ENCODE data around the gene BTBD16. TPM values are rescaled to one million over a fixed set of nuclear protein-coding genes. Genes with fewer than 3 reads are reported as not detected.

The BTBD16 gene
- total and polyA plus RNA-seq, 2 of the 4 experiments (the other 2 are of a cell fraction), result not detected

DNA sequence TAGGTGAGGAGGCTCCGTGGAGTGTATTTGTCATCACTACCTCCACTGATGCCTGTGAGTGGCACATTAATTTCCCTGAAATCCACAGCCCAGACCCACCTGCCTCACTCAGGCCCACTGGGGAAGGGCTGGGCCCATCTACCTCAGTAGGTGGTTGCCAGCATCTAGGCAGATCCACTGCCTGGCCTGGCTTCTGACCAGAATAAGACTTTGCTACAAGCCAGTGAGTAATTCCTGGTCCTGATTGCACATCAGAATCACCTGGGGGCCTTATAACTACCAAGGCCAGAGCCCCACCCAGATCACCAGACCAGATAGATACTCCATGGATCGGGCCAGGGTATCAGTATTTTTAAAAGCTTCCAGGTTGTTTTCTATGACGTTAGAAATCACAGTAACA is 65.9 kb downstream of the BTBD16 start:
- no peaks in the 10 kb centered on the region for H3K9me3 ChIP-seq (ENCODE audit: control insufficient read depth, insufficient read depth, low read length)
- intact Hi-C loops (cut with micrococcal nuclease) (no loop called here), dilution Hi-C loops (cut with HindIII; ENCODE audit: low sequenced_read_pairs, unreplicated experiment) (no loop called here), in situ Hi-C loops (cut with MboI; ENCODE audit: low sequenced_read_pairs) (no loop called here)
- H3K4me1 ChIP-seq (ENCODE audit: control insufficient read depth, insufficient read depth, low read length), result no peaks in the 10 kb centered on the region
- H2BK5ac ChIP-seq (ENCODE audit: low read depth, low read length, poor library complexity, severe bottlenecking), result no peak overlapping the region
- no peaks in the 10 kb centered on the region for H4K20me1 ChIP-seq (ENCODE audit: insufficient read depth, low read length)
- no peak overlapping the region for H2AK5ac ChIP-seq (ENCODE audit: low read depth, low read length)
- no peak overlapping the region for H2BK20ac ChIP-seq (ENCODE audit: low read depth, low read length)
- no peaks in the 10 kb centered on the region for H3K36me3 ChIP-seq (ENCODE audit: control insufficient read depth, insufficient read depth, low read length)
- no peak overlapping the region for H2AFZ ChIP-seq (replicated peaks; ENCODE audit: low read length, poor library complexity)
- H3K9me1 ChIP-seq (ENCODE audit: insufficient read depth, low read length), result no peaks in the 10 kb centered on the region
- no peak overlapping the region for H4K5ac ChIP-seq (ENCODE audit: low read depth, low read length)
- H3K79me1 ChIP-seq (ENCODE audit: low read depth in 1 of 2, low read length in 2 of 2), result no peaks in the 10 kb centered on the region
- no peak overlapping the region for H3K9ac ChIP-seq (ENCODE audit: low read depth, low read length)
- ATAC-seq (ENCODE audit: low read depth) (no peak), DNase-seq (no peak)
- H2AK9ac ChIP-seq (replicated peaks; ENCODE audit: low read depth, low read length, poor library complexity), result no peak overlapping the region
- CTCF ChIA-PET, result no interaction called here
- H3K4me2 ChIP-seq (ENCODE audit: low read depth, low read length), result no peak overlapping the region
- no peak overlapping the region for H3K14ac ChIP-seq (replicated peaks; ENCODE audit: low read depth, low read length)
- H2BK120ac ChIP-seq (ENCODE audit: low read depth, low read length), result no peak overlapping the region
- H3K4ac ChIP-seq (ENCODE audit: low read depth, low read length), result no peak overlapping the region
- no peak overlapping the region for H3K56ac ChIP-seq (ENCODE audit: extremely low read depth, insufficient read depth, low read length)
- BruUV-seq (replicated peaks), result no TSS peak
- no peak overlapping the region for H3K18ac ChIP-seq (ENCODE audit: low read depth, low read length)
- peaks cover 15% of the 10 kb centered on the region for H3K27me3 ChIP-seq (ENCODE audit: control insufficient read depth, insufficient read depth, low read length)
- H3K27ac ChIP-seq (ENCODE audit: insufficient read depth, low read length), result no peak overlapping the region
- H2BK15ac ChIP-seq (ENCODE audit: low read depth, low read length), result no peak overlapping the region
- no CpG with 5 or more reads among the region's 3 CpGs for WGBS, 2 experiments (ENCODE audit: extremely low coverage in 2 of 2, insufficient read length in 1 of 2)
- TF ChIP-seq POLR2A (IDR thresholded peaks at IDR 0.05; ENCODE audit: low read depth, low read length), result no peak
- no peak for TF ChIP-seq NFE2L2 (IDR thresholded peaks at IDR 0.05; ENCODE audit: low read depth, low read length)
- TF ChIP-seq, protein P1, sequence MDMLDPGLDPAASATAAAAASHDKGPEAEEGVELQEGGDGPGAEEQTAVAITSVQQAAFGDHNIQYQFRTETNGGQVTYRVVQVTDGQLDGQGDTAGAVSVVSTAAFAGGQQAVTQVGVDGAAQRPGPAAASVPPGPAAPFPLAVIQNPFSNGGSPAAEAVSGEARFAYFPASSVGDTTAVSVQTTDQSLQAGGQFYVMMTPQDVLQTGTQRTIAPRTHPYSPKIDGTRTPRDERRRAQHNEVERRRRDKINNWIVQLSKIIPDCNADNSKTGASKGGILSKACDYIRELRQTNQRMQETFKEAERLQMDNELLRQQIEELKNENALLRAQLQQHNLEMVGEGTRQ (IDR thresholded peaks at IDR 0.05; ENCODE audit: low read depth, low read length), result no peak
- no peak for TF ChIP-seq SMC3 (IDR thresholded peaks at IDR 0.05; ENCODE audit: low read depth, low read length)
- TF ChIP-seq, protein P2, sequence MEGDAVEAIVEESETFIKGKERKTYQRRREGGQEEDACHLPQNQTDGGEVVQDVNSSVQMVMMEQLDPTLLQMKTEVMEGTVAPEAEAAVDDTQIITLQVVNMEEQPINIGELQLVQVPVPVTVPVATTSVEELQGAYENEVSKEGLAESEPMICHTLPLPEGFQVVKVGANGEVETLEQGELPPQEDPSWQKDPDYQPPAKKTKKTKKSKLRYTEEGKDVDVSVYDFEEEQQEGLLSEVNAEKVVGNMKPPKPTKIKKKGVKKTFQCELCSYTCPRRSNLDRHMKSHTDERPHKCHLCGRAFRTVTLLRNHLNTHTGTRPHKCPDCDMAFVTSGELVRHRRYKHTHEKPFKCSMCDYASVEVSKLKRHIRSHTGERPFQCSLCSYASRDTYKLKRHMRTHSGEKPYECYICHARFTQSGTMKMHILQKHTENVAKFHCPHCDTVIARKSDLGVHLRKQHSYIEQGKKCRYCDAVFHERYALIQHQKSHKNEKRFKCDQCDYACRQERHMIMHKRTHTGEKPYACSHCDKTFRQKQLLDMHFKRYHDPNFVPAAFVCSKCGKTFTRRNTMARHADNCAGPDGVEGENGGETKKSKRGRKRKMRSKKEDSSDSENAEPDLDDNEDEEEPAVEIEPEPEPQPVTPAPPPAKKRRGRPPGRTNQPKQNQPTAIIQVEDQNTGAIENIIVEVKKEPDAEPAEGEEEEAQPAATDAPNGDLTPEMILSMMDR (conservative IDR thresholded peaks at IDR 0.05; ENCODE audit: low read depth, low read length), result no peak
- no peak for TF ChIP-seq FOS (IDR thresholded peaks at IDR 0.05; ENCODE audit: low read depth, low read length)
- H4K91ac ChIP-seq (ENCODE audit: insufficient read depth, low read depth, low read length), result no peak overlapping the region
- POLR2A ChIA-PET (ENCODE audit: unreplicated experiment), result no interaction called here
- no peak overlapping the region for H3K4me3 ChIP-seq (ENCODE audit: insufficient read depth, low read depth, low read length)
- H4K8ac ChIP-seq (ENCODE audit: low read depth in 2 of 2, low read length in 2 of 2), result no peak overlapping the region
- no peak overlapping the region for H3K23ac ChIP-seq (ENCODE audit: low read depth, low read length)

Measured in IMR-90 (cell line).